Measurements from ENCODE around the gene MTIF3.

The MTIF3 gene

DNA sequence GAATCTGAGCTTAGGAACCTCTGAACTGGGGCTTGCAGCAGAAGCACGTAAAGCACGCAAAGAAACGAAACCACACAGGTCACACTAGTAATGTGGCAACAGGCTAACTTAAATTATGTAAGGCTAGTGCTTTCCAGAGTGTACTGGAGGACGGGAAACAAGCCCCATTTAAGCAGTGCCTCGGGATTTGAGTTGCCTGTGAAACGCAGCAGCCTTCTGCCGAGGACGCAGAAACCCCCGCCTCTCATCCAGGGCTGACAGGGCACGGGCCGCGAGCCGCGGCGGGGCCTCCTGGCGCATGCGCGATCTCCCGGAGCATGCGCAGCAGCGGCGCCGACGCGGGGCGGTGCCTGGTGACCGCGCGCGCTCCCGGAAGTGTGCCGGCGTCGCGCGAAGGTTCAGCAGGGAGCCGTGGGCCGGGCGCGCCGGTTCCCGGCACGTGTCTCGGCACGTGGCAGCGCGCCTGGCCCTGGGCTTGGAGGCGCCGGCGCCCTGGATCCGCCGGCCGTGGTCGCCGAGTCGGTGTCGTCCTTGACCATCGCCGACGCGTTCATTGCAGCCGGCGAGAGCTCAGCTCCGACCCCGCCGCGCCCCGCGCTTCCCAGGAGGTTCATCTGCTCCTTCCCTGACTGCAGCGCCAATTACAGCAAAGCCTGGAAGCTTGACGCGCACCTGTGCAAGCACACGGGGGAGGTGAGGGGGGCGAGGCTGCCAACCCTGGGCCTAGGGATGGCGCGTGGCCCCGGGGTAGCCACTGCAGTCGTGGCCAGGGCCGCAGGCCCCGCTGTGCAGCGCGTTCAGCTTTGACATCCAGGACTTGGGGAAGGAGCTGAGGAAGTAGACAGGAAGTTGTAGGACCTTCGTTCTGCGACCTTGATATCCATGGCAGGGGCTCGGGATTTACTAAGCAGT lies 25.9 kb downstream of the MTIF3 start, which contains the start of gene GTF3A:
GTF3A (plus strand) TSS at position 374 of the 912 bp plus-strand sequence.
- no peaks in the 10 kb centered on the region for H3K27me3 ChIP-seq (ENCODE audit: control insufficient read depth, insufficient read depth, low read length)
- peak within 1 kb of the TSS; percentile 90 for H3K4me3 ChIP-seq (ENCODE audit: low read length)
- peaks cover 18% of the 10 kb centered on the region for H3K4me1 ChIP-seq (ENCODE audit: control insufficient read depth, insufficient read depth, low read length)
- peak within 1 kb of the TSS; percentile 79 for H3K9ac ChIP-seq (ENCODE audit: low read length)
- H3K27ac ChIP-seq (ENCODE audit: low read depth, low read length) = peak within 1 kb of the TSS; percentile 84
- H3K36me3 ChIP-seq (ENCODE audit: control insufficient read depth, insufficient read depth, low read length) = peaks cover 6% of the 10 kb centered on the region

DNA sequence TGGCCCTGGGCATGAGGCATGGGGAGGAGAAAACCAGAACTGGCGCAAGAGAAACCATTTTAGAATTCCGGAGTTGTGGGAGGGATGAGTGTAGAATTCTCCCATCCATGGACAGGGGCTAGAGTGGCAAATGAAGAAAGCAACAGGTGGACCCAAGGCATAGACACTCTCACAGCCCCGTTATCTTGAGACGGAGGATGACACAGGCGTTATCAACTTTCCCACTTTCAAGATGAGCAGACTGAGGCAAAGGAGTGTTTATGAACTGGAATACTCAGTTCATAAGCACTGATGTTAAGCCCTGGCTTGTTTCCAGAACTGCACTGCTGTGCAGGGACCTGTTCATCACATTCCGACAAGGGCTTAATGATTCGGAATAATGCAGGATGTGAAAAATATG lies 27.0 kb downstream of the MTIF3 start:
- Histone ChIP-seq H3K36me3 (ENCODE audit: control insufficient read depth, insufficient read depth, low read length) (peaks cover 3% of the 10 kb centered on the region), H3K4me1 (ENCODE audit: control insufficient read depth, insufficient read depth, low read length) (peaks cover 18% of the 10 kb centered on the region), H3K27ac (ENCODE audit: low read depth, low read length) (no peak overlapping the region), H3K4me3 (ENCODE audit: low read length) (no peak overlapping the region), H3K27me3 (ENCODE audit: control insufficient read depth, insufficient read depth, low read length) (no peaks in the 10 kb centered on the region), H3K9ac (ENCODE audit: low read length) (no peak overlapping the region)

DNA sequence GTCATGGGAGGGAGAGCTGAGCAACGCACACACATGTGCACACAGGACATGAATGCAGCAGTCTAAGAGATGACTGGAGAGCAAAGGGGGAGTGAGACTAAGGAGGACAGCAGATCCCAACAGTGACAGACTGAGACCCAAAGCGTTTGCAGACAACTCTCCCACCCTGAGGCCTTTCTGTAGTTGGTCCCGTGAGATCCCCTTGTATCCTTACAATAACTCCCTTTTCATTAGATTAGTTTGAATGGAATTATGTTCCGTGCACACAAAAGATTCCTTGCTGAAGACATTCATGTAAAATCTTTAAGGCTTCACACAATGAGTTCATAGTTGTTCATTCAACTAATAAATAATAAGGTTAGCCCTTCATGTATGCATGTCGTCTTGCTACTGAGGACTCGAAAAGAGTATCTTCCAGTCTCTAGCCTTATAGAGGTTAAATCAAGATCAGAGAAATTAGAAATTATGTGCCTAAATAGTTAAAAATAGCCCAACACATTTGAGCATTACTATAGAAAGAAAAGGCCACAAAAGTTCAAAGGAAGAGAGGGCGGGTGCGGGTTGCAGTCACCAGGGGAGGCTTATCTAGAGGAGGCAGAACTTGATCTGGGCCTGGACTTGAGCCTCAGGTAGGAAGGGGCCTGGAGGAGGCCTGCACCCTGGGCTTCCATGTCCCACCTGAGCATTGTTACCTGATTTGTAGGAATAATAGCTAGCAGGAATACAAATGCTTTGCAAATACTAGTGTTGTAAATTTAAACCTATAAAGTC lies 29.1 kb downstream of the MTIF3 start:
- Histone ChIP-seq H3K27ac (ENCODE audit: low read depth, low read length) (no peak overlapping the region), H3K4me3 (ENCODE audit: low read length) (no peak overlapping the region), H3K36me3 (ENCODE audit: control insufficient read depth, insufficient read depth, low read length) (no peaks in the 10 kb centered on the region), H3K4me1 (ENCODE audit: control insufficient read depth, insufficient read depth, low read length) (peaks cover 13% of the 10 kb centered on the region), H3K9ac (ENCODE audit: low read length) (no peak overlapping the region), H3K27me3 (ENCODE audit: control insufficient read depth, insufficient read depth, low read length) (no peaks in the 10 kb centered on the region)

DNA sequence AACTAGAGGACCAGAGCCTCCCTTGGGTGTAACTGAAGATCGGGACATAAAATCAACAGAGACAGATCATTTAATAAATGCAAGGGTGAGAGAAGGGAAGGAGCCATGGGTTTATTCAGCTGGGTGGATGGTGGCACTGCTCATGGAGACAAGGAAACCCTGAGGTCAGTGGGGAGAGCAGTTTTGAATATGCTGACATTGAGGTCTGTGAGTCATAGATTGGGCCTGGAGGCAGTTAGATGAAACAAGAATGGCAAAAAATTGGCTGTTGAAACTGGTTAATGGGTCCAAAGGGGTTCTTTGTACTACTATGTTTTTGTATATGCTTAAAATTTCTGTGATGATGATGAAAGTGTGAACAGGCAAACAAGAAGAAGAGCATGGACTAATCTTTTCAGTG lies 31.0 kb downstream of the MTIF3 start:
- H3K9ac ChIP-seq (ENCODE audit: low read length) = no peak overlapping the region
- no peaks in the 10 kb centered on the region for H3K27me3 ChIP-seq (ENCODE audit: control insufficient read depth, insufficient read depth, low read length)
- H3K4me1 ChIP-seq (ENCODE audit: control insufficient read depth, insufficient read depth, low read length) = no peaks in the 10 kb centered on the region
- no peaks in the 10 kb centered on the region for H3K36me3 ChIP-seq (ENCODE audit: control insufficient read depth, insufficient read depth, low read length)
- no peak overlapping the region for H3K4me3 ChIP-seq (ENCODE audit: low read length)
- H3K27ac ChIP-seq (ENCODE audit: low read depth, low read length) = no peak overlapping the region

DNA sequence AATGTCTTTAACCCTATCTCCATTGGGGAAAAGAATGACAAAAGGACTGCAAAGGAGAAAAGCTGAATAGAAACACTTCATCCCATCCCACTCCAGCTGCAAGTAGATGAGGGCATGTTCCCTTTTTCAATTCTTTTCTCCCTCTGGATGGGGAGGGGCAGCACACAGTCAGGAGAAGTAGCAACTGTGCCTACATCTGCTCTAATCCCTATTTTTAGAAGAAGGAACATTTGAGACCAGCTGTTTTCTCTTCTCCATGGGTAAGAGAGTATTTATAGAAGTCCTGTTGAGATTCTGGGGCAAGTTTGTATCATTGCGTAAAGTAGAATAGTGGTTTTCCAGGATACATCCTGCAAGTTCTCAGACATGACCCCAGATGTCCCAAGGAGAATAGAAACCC lies 35.2 kb downstream of the MTIF3 start:
- no peak overlapping the region for H3K27ac ChIP-seq (ENCODE audit: low read depth, low read length)
- H3K4me1 ChIP-seq (ENCODE audit: control insufficient read depth, insufficient read depth, low read length) = no peaks in the 10 kb centered on the region
- no peaks in the 10 kb centered on the region for H3K36me3 ChIP-seq (ENCODE audit: control insufficient read depth, insufficient read depth, low read length)

DNA sequence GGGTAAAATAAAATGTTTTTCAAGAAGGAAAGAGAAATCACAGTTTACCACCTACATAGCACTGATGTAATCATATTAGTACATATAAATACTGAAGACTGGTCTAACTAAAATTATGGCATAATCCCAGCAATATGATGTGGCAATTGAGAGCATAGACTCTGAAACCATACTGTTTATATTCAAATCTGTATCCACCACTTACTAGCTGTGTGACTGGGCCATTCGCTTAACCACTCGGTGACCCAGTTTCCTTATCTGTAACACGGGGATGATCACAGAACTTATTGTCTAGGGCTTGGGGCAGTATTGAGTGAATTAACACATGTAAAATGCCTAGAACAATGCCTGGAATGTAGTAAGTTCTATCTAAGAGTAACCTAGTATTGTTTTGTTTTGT lies 39.0 kb downstream of the MTIF3 start:
- H3K27me3 ChIP-seq (ENCODE audit: control insufficient read depth, insufficient read depth, low read length) = no peaks in the 10 kb centered on the region
- no peak overlapping the region for H3K9ac ChIP-seq (ENCODE audit: low read length)
- H3K27ac ChIP-seq (ENCODE audit: low read depth, low read length) = no peak overlapping the region
- H3K4me1 ChIP-seq (ENCODE audit: control insufficient read depth, insufficient read depth, low read length) = no peaks in the 10 kb centered on the region
- no peaks in the 10 kb centered on the region for H3K36me3 ChIP-seq (ENCODE audit: control insufficient read depth, insufficient read depth, low read length)
- no peak overlapping the region for H3K4me3 ChIP-seq (ENCODE audit: low read length)

More for the DNA sequence above, 35.2 kb downstream of the MTIF3 start:
- no peaks in the 10 kb centered on the region for H3K27me3 ChIP-seq (ENCODE audit: control insufficient read depth, insufficient read depth, low read length)
- no peak overlapping the region for H3K4me3 ChIP-seq (ENCODE audit: low read length)
- no peak overlapping the region for H3K9ac ChIP-seq (ENCODE audit: low read length)

DNA sequence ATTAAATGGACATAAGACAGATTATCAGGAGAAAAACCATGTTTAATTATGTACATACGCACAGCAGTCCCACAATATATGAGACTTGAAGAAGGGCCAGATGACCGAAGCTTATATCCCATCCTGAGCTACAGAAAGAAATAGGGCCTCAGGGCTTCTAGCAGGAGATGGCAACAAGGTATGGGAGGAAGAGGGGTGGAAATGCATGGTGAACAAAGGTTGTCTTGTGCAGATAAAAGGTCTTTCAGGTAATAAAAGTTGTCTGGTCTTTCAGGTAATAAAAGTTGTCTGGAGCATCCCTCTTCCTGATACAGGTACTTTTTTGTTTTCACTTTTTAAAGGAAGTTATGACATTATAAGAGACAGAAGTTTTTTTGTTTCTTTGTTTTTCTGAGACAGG lies 41.4 kb downstream of the MTIF3 start:
- Histone ChIP-seq H3K36me3 (ENCODE audit: control insufficient read depth, insufficient read depth, low read length) (no peaks in the 10 kb centered on the region), H3K9ac (ENCODE audit: low read length) (no peak overlapping the region), H3K4me3 (ENCODE audit: low read length) (no peak overlapping the region), H3K27ac (ENCODE audit: low read depth, low read length) (no peak overlapping the region), H3K4me1 (ENCODE audit: control insufficient read depth, insufficient read depth, low read length) (no peaks in the 10 kb centered on the region), H3K27me3 (ENCODE audit: control insufficient read depth, insufficient read depth, low read length) (no peaks in the 10 kb centered on the region)

DNA sequence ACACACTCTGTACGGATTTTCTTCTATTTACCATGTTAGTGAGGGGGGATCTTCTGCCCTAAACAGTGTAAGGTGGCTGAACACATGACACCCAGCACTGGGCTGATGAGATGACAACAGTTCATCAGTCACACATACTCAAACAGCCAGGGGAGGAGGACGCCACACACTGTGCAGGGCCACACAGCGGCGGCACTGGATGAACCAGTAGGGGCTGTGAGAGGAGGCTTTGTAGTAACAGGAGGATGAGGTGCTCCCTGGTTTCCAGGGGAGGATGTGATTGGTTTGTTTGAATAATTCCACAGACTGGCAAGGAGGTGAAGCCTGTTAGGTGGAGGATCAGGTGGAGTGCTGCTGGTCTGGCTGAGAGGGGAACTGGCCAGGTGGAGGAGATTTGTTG lies 42.3 kb downstream of the MTIF3 start:
- Histone ChIP-seq H3K4me1 (ENCODE audit: control insufficient read depth, insufficient read depth, low read length) (peaks cover 6% of the 10 kb centered on the region), H3K36me3 (ENCODE audit: control insufficient read depth, insufficient read depth, low read length) (no peaks in the 10 kb centered on the region), H3K27ac (ENCODE audit: low read depth, low read length) (no peak overlapping the region), H3K9ac (ENCODE audit: low read length) (no peak overlapping the region), H3K4me3 (ENCODE audit: low read length) (no peak overlapping the region), H3K27me3 (ENCODE audit: control insufficient read depth, insufficient read depth, low read length) (no peaks in the 10 kb centered on the region)

DNA sequence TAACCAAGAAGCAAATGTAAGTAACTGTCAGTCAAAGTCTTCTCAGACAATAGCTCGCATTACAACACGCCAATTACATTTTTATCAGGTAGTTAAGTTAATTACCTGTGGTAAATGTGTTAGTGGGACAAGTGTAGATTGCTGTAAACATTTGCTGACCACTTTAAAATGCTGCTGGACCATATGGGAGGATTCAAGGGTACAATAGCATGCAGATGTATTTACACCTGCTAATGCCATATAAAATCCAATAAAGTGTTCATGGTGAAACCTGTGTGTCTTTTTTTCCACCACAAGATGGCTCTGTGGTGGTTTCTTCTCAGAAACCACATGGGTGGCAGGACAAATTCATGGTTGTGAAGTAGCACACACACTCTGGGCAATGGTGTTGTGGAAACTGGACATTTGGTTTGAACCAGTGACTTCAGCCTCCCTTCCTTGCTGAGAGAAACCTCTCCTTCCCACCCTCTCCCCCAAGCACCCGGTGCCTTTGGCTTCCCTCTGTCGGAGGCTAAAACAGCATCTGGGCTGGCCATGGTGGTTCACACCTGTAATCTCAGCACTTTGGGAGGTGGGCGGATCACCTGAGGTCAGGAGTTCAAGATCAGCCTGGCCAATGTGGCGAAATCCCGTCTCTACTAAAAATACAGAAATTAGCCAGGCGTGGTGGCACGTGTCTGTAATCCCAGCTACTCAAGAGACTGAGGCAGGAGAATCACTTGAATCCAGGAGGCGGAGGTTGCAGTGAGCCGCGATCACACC lies 44.0 kb downstream of the MTIF3 start:
- Histone ChIP-seq H3K4me3 (ENCODE audit: low read length) (no peak overlapping the region), H3K27me3 (ENCODE audit: control insufficient read depth, insufficient read depth, low read length) (no peaks in the 10 kb centered on the region), H3K4me1 (ENCODE audit: control insufficient read depth, insufficient read depth, low read length) (peaks cover 6% of the 10 kb centered on the region), H3K27ac (ENCODE audit: low read depth, low read length) (no peak overlapping the region), H3K9ac (ENCODE audit: low read length) (no peak overlapping the region), H3K36me3 (ENCODE audit: control insufficient read depth, insufficient read depth, low read length) (no peaks in the 10 kb centered on the region)

DNA sequence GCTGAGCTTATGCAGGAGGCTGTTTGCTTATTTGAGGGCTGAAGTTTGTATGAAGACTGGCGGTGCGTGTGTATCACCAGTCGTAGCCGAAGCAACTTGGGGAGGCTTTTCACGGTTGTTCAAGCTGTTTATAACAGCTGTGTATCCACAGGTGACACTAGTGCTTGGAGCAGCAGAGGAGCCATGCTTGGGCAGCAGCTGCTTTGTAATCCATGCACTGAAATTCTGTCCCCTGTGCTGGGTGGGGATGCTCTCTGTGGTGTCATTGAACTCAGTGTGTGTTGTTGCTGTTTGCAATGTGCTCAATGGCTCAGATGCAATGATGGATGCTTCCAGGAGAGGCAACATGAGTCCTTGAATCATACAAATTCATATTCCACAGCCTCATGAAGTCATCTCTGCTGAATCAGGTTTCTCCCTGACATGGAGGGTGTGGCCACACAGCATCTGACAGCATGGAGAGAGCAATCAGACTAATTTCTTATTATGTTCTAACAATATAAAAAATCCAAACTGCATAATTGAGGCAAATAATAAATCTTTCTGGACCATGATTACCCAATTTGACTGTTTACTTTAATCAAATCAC lies 44.7 kb downstream of the MTIF3 start:
- Histone ChIP-seq H3K27ac (ENCODE audit: low read depth, low read length) (no peak overlapping the region), H3K27me3 (ENCODE audit: control insufficient read depth, insufficient read depth, low read length) (no peaks in the 10 kb centered on the region), H3K4me3 (ENCODE audit: low read length) (no peak overlapping the region), H3K9ac (ENCODE audit: low read length) (no peak overlapping the region), H3K36me3 (ENCODE audit: control insufficient read depth, insufficient read depth, low read length) (no peaks in the 10 kb centered on the region), H3K4me1 (ENCODE audit: control insufficient read depth, insufficient read depth, low read length) (peaks cover 6% of the 10 kb centered on the region)

DNA sequence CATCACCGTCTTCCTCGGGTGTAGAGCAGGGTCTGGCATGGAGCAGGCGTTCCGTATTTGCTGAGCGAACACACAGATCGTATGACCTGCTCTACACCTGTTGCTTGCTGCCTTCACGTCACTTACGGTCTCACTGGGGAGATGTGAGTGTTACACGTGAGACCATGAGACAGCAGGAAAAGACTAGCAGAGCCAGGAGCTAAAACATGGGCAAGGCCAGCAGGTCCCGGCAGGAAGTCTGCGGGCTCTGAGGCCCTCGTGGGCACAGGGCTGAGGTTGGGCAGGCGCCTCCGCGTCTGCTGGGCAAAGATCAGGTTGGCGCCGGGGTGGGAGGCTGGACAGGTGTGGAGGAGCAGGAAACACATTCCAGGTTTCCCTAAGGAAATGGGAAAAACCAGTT lies 45.7 kb downstream of the MTIF3 start:
- peaks cover 6% of the 10 kb centered on the region for H3K4me1 ChIP-seq (ENCODE audit: control insufficient read depth, insufficient read depth, low read length)
- H3K36me3 ChIP-seq (ENCODE audit: control insufficient read depth, insufficient read depth, low read length) = no peaks in the 10 kb centered on the region
- H3K4me3 ChIP-seq (ENCODE audit: low read length) = peak overlapping the region; percentile 4
- H3K27me3 ChIP-seq (ENCODE audit: control insufficient read depth, insufficient read depth, low read length) = no peaks in the 10 kb centered on the region
- no peak overlapping the region for H3K9ac ChIP-seq (ENCODE audit: low read length)
- no peak overlapping the region for H3K27ac ChIP-seq (ENCODE audit: low read depth, low read length)

Measured in rectal smooth muscle tissue (tissue), 1 donor.